Endothelial cell of umbilical vein (primary cell): ENCODE results near the gene GBP6. TPM values are rescaled to one million over a fixed set of nuclear protein-coding genes. Genes with fewer than 3 reads are reported as not detected.

Source experiments
- BruUV-seq: library from RNA; stranded (reverse); fragments of 400-500 nt; replicated peaks from 2 replicates; lab custom pipeline; 2021; lab: Mats Ljungman, UMichigan
- CTCF ChIA-PET: fragments of 300-600, 350-600 bp; sonication (Branson Sonifier 250); formaldehyde crosslinking; loops from one replicate; lab custom pipeline; 2021; ENCODE audit warnings: antibody characterized with exemption, inconsistent platforms; lab: Charles Lee
- POLR2A ChIA-PET: fragments of 300-600, 350-600 bp; sonication (Branson Sonifier 250); formaldehyde crosslinking; loops from one replicate; lab custom pipeline; 2021; ENCODE audit warnings: antibody characterized with exemption, inconsistent platforms; lab: Charles Lee
- DNase-seq: peaks from one replicate; pipeline ENCODE4 v3.0.0-alpha.2; 2011; ENCODE audit warnings: low read depth, low spot score
- FAIRE-seq: peaks from 2 replicates; lab custom pipeline; 2011; peaks lifted over from hg19 to GRCh38; lab: Jason Lieb, UNC
- H2AFZ ChIP-seq: 2 replicates; pipeline ENCODE4 v1.6.0; 2012; ENCODE audit warnings: low read depth, low read length, control low read depth, inconsistent platforms
- H3K27ac ChIP-seq: 2 replicates; pipeline ENCODE4 v1.5.1; 2011; ENCODE audit warnings: low read depth, mild to moderate bottlenecking, control low read depth, low read length, moderate library complexity; ENCODE audit not compliant: insufficient read depth
- H3K27me3 ChIP-seq, 2 experiments: 2 replicates each; pipeline versions ENCODE4 v1.6.0 to v1.6.1; 2011; ENCODE audit warnings: low read length in 2 of 2, mixed read lengths in 1 of 2; ENCODE audit not compliant: control insufficient read depth in 2 of 2, insufficient read depth in 2 of 2
- H3K36me3 ChIP-seq, 2 experiments: 2 replicates in 1 of 2; 3 replicates in 1 of 2; pipeline ENCODE4 v1.5.1; 2011; ENCODE audit warnings: low read length in 2 of 2, mild to moderate bottlenecking in 1 of 2, moderate library complexity in 1 of 2; ENCODE audit not compliant: control insufficient read depth in 2 of 2, insufficient read depth in 2 of 2; ENCODE audit errors: extremely low read depth in 1 of 2
- H3K4me1 ChIP-seq: 3 replicates; pipeline ENCODE4 v1.5.1; 2011; ENCODE audit warnings: mild to moderate bottlenecking, low read length; ENCODE audit not compliant: control insufficient read depth, insufficient read depth; ENCODE audit errors: extremely low read depth
- H3K4me2 ChIP-seq: 2 replicates; pipeline ENCODE4 v1.6.1; 2011; ENCODE audit warnings: low read length, control low read depth, mixed read lengths; ENCODE audit not compliant: insufficient read depth
- H3K4me3 ChIP-seq, 3 experiments: fragments of 200-600 bp in 1 of 3; sonication (generic), shearing (Covaris generic) in 1 of 3; replicated peaks in 1 of 3; 2 replicates each; pipeline ENCODE4 v1.5.1; 2011 to 2016; ENCODE audit warnings: control low read depth in 3 of 3, low read length in 3 of 3, mild to moderate bottlenecking in 2 of 3, inconsistent platforms in 1 of 3, low read depth in 1 of 3, moderate library complexity in 1 of 3; ENCODE audit not compliant: insufficient read depth in 1 of 3
- H3K79me2 ChIP-seq: 2 replicates; pipeline ENCODE4 v1.6.0; 2012; ENCODE audit warnings: low read length, inconsistent platforms; ENCODE audit not compliant: control insufficient read depth, insufficient read depth
- H3K9ac ChIP-seq: replicated peaks from 2 replicates; pipeline ENCODE3; 2011; ENCODE audit warnings: low read length, control low read depth; ENCODE audit not compliant: insufficient read depth; ENCODE audit errors: extremely low read depth
- H3K9me1 ChIP-seq: replicated peaks from 3 replicates; pipeline ENCODE4 v1.6.0; 2011; ENCODE audit warnings: mild to moderate bottlenecking, low read length; ENCODE audit not compliant: control insufficient read depth, insufficient read depth; ENCODE audit errors: extremely low read depth
- H3K9me3 ChIP-seq: replicated peaks from 2 replicates; pipeline ENCODE4 v1.5.1; 2012; ENCODE audit warnings: low read length, inconsistent platforms; ENCODE audit not compliant: control insufficient read depth, insufficient read depth
- H4K20me1 ChIP-seq: replicated peaks from 2 replicates; pipeline ENCODE3; 2011; ENCODE audit warnings: mild to moderate bottlenecking, low read length; ENCODE audit not compliant: control insufficient read depth, insufficient read depth; ENCODE audit errors: extremely low read depth
- EZH2 ChIP-seq: IDR thresholded peaks from 2 replicates; pipeline ENCODE4 v1.6.1; 2012; ENCODE audit warnings: borderline replicate concordance, low read depth, mild to moderate bottlenecking, moderate library complexity, low read length, inconsistent platforms; ENCODE audit not compliant: severe bottlenecking
- FOS ChIP-seq: IDR thresholded peaks from 2 replicates; pipeline ENCODE4 v1.6.1; 2011; ENCODE audit warnings: mild to moderate bottlenecking, low read length, moderate library complexity, borderline replicate concordance; ENCODE audit not compliant: insufficient read depth
- GATA2 ChIP-seq: IDR thresholded peaks from 2 replicates; pipeline ENCODE4 v1.7.0; 2011; ENCODE audit warnings: low read depth, mild to moderate bottlenecking, moderate library complexity, mixed read lengths, low read length; ENCODE audit not compliant: insufficient read length, insufficient read depth
- JUN ChIP-seq: IDR thresholded peaks from 2 replicates; pipeline ENCODE4 v1.6.1; 2011; ENCODE audit warnings: borderline replicate concordance, low read depth; ENCODE audit not compliant: insufficient read length, insufficient read depth
- MAX ChIP-seq: IDR thresholded peaks from 2 replicates; pipeline ENCODE4 v1.6.1; 2011; ENCODE audit not compliant: insufficient read depth, insufficient read length
- MYC ChIP-seq: IDR thresholded peaks from one replicate; pipeline ENCODE4 v1.6.1; 2011; ENCODE audit warnings: mild to moderate bottlenecking, low read depth, low read length
- POLR2A ChIP-seq: IDR thresholded peaks from 2 replicates; pipeline ENCODE4 v1.6.1; 2012; ENCODE audit warnings: low read depth, mild to moderate bottlenecking, control low read depth, low read length
- POLR2AphosphoS5 ChIP-seq: IDR thresholded peaks from 2 replicates; pipeline ENCODE4 v1.6.1; 2012; ENCODE audit warnings: low read depth, mild to moderate bottlenecking, control low read depth, low read length, moderate library complexity; ENCODE audit not compliant: insufficient read depth
- dilution Hi-C: fragments of 300-500 bp; cut with MboI; formaldehyde crosslinking; loops from one replicate; pipeline ENCODE4 v1.15.0; 2019; ENCODE audit warnings: low sequenced_read_pairs; ENCODE audit not compliant: extremely low pct_ligation_motif_present
- intact Hi-C: fragments of 100-400 bp; cut with micrococcal nuclease; formaldehyde crosslinking; loops from one replicate; pipeline ENCODE4 v1.10.0; 2022
- polyA plus RNA-seq, 4 experiments: library from polyadenylated mRNA; depleted of rRNA in 3 of 4; stranded (reverse) in 3 of 4; unstranded in 1 of 4; fragments of >200 nt; gene quantifications; 2 replicates each; pipeline versions ENCODE4 v1.2.1 to v1.2.3, GENCODE V29; 2011 to 2012; ENCODE audit warnings: missing spikeins in 1 of 4
- total RNA-seq: library from RNA; stranded (reverse); gene quantifications from 2 replicates; pipeline ENCODE4 v1.2.3, GENCODE V29; 2021
- TF ChIP-seq, protein P1 (sequence below), 2 donors: IDR thresholded peaks; 1 replicate in 1 of 2; 2 replicates in 1 of 2; pipeline ENCODE4 v1.5.1; 2011; ENCODE audit warnings: low read length in 2 of 2, mild to moderate bottlenecking in 2 of 2, moderate library complexity in 2 of 2, control low read depth in 1 of 2, inconsistent platforms in 1 of 2, low read depth in 1 of 2; ENCODE audit not compliant: insufficient read depth in 1 of 2; ENCODE audit errors: extremely low read depth in 1 of 2

Gene GBP6
- total and polyA plus RNA-seq, 2 donors (not counting 3 experiments of a cell fraction or from before 2014, with no cell fraction given): not detected

DNA sequence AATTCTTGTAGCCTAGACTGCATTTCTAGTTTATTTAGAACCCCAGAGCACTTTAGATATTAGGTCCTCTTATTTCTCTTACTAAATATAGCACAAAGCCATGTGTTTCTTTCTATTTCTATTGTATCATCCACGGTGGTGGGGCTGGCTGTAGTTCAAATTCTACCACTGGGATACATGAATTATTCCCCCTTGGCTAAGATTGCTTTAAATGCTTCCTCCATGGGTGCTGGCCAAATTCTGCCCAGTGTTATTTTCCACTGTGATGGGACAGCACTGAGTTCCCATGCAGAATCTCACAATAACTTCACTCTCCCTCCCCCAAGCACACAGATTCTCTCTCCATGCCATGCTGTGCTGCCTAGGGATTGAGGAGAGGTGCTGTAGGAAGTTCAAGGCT, 41.5 kb upstream of the GBP6 start:
- Histone ChIP-seq H3K4me2 (no peak overlapping the region), H3K4me1 (no peaks in the 10 kb centered on the region), H3K27ac (no peak overlapping the region), H3K9me3 (no peaks in the 10 kb centered on the region), H2AFZ (no peak overlapping the region), H3K79me2 (no peaks in the 10 kb centered on the region), H3K27me3 (no peaks in the 10 kb centered on the region), H3K36me3 (no peaks in the 10 kb centered on the region), H3K9ac (no peak overlapping the region), H4K20me1 (no peaks in the 10 kb centered on the region), H3K9me1 (no peaks in the 10 kb centered on the region), H3K4me3 (no peak overlapping the region)
- ChIA-PET POLR2A (no interaction called here), CTCF (no interaction called here)
- intact Hi-C loops: no loop called here
- FAIRE-seq (no peak), DNase-seq (no peak)
- no TSS peak for BruUV-seq
- no peak for TF ChIP-seq POLR2AphosphoS5
- no peak for TF ChIP-seq JUN
- TF ChIP-seq MAX: no peak
- no peak for TF ChIP-seq FOS
- no peak for TF ChIP-seq MYC
- TF ChIP-seq, protein P1, sequence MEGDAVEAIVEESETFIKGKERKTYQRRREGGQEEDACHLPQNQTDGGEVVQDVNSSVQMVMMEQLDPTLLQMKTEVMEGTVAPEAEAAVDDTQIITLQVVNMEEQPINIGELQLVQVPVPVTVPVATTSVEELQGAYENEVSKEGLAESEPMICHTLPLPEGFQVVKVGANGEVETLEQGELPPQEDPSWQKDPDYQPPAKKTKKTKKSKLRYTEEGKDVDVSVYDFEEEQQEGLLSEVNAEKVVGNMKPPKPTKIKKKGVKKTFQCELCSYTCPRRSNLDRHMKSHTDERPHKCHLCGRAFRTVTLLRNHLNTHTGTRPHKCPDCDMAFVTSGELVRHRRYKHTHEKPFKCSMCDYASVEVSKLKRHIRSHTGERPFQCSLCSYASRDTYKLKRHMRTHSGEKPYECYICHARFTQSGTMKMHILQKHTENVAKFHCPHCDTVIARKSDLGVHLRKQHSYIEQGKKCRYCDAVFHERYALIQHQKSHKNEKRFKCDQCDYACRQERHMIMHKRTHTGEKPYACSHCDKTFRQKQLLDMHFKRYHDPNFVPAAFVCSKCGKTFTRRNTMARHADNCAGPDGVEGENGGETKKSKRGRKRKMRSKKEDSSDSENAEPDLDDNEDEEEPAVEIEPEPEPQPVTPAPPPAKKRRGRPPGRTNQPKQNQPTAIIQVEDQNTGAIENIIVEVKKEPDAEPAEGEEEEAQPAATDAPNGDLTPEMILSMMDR (IDR thresholded peaks at IDR 0.05; ENCODE audit: extremely low read depth in 1 of 2, insufficient read depth in 1 of 2, low read depth in 1 of 2, low read length in 2 of 2): no peak
- TF ChIP-seq EZH2: no peak
- no peak for TF ChIP-seq POLR2A
- TF ChIP-seq GATA2: no peak
- dilution Hi-C loops: no loop called here
